ENCODE measurements around the gene OR2H2. TPM values are rescaled to one million over a fixed set of nuclear protein-coding genes. Genes with fewer than 3 reads are reported as not detected.

Gene OR2H2
- total and polyA plus RNA-seq, 8 donors = 0.10 to 0.30 (median 0.14) TPM; not detected in 2

DNA sequence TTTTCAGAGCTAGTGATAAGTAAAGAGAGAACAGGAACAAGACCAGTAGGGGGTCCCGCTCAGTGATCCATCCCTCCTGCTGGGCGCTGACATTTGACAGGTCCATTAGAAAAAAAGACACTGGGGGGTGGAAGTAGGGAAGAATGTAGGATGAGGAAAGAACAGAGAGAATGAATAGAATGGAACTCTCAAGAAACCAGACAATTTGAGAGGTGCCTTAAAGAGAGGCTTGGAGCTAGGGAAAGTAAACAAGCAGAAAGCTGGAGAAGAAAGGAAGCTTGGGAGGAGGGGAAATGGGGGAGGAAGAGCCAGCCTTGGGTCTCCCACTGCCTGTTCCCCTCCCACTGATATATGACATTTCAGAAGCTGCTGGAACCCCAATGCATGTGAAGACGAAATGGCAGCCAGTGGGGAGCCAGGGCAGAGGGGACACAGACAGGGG is 39.6 kb downstream of the OR2H2 start:
- TF ChIP-seq, protein P1, sequence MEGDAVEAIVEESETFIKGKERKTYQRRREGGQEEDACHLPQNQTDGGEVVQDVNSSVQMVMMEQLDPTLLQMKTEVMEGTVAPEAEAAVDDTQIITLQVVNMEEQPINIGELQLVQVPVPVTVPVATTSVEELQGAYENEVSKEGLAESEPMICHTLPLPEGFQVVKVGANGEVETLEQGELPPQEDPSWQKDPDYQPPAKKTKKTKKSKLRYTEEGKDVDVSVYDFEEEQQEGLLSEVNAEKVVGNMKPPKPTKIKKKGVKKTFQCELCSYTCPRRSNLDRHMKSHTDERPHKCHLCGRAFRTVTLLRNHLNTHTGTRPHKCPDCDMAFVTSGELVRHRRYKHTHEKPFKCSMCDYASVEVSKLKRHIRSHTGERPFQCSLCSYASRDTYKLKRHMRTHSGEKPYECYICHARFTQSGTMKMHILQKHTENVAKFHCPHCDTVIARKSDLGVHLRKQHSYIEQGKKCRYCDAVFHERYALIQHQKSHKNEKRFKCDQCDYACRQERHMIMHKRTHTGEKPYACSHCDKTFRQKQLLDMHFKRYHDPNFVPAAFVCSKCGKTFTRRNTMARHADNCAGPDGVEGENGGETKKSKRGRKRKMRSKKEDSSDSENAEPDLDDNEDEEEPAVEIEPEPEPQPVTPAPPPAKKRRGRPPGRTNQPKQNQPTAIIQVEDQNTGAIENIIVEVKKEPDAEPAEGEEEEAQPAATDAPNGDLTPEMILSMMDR (IDR thresholded peaks at IDR 0.05) = no peak
- ATAC-seq (no peak), DNase-seq (no peak)
- Histone ChIP-seq H3K27me3 (peaks cover 0 to 5% of the 10 kb centered on the region in 2 donors), H3K36me3 (peaks cover 0 to 15% of the 10 kb centered on the region in 2 donors), H3K9me3 (no peaks in the 10 kb centered on the region), H3K4me1 (peaks cover 6 to 38% of the 10 kb centered on the region in 2 donors), H3K4me3 (no peak overlapping the region), H3K27ac (peak overlapping the region in 1 of 2 donors; percentile 57)
- intact Hi-C loops (cut with DNase I) = no loop called here

DNA sequence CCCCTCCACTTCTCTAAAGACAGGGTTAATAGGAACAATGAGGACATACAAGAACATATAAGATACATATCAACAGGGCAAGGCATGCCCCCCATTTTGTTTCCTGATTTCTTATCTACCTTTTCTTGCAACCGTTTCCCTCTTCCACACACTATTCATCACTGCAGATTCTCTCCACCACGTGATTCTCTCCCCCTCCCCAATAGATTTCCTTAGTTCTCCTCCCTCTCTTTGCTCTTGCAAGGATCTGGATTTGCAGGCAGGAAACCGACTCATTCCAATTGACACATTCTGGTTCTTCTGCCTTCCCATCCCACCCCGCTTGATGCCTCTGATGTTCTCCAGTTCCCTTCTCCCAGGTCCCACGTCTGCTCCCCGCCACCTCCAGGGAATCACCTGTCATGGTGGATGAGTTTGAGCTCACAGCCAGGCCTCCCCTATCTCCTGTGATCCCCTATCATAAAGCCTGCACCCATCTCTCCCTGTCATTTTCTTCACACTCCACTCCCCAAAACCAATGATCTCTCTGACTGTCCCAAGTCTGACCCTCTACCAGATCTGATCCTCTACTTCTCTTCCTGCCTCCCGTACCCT is 40.5 kb downstream of the OR2H2 start:
- TF ChIP-seq, protein P1 (IDR thresholded peaks at IDR 0.05) = no peak
- Histone ChIP-seq H3K27me3 (peaks cover 0 to 10% of the 10 kb centered on the region in 2 donors), H3K4me3 (no peak overlapping the region), H3K27ac (peak overlapping the region in 1 of 2 donors; percentile 57), H3K36me3 (peaks cover 0 to 15% of the 10 kb centered on the region in 2 donors), H3K4me1 (peaks cover 6 to 40% of the 10 kb centered on the region in 2 donors), H3K9me3 (no peaks in the 10 kb centered on the region)
- ATAC-seq = no peak
- intact Hi-C loops (cut with DNase I) = no loop called here
- no peak for DNase-seq

DNA sequence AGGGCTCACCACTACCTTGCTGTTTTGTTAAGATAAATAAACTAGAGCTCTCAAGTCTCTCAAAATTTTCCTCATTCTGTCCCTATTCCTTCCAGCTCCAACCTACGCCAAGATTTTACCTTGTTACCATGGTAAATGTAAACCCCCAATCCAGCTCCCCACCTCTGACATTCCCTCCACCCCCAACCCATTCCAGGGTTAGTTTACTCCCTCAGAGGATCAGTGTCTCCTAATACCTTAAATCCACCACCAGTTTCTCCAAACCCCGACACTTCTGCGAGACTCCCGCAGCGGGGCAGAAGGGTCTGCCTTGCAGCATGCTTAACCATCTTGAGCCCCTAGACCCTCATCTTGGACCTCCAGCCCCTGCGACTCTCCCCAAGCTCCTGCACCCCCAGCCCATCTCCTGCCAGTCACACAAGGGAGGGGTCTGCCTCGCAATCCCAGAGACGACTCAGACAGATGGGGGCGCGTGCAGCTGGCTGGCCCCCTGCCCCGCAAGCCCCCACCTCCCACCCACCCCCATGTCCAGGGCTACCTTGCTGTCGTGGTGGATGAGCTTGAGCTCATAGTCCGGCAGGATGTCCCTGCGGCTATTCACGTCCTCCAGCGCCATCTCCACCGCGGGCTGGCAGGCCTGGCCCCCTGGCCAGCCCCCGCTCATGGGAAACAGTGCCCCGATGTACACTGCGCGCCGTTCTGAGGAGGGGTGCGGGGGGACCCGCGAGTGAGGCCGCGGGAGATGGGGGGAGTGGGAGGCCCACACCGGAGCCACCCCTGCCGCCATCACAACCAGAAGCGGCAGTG is 42.2 kb downstream of the OR2H2 start:
- intact Hi-C loops (cut with DNase I) = no loop called here
- H3K4me1 ChIP-seq = peaks cover 6 to 54% of the 10 kb centered on the region in 2 donors
- ATAC-seq = no peak
- TF ChIP-seq, protein P1 (IDR thresholded peaks at IDR 0.05) = no peak
- H3K9me3 ChIP-seq = no peaks in the 10 kb centered on the region
- peak overlapping the region; percentile 45 to 59 for H3K4me3 ChIP-seq
- peak overlapping the region in 1 of 2 donors; percentile 71 for H3K27ac ChIP-seq
- H3K36me3 ChIP-seq = peaks cover 0 to 3% of the 10 kb centered on the region in 2 donors
- H3K27me3 ChIP-seq = peaks cover 0 to 20% of the 10 kb centered on the region in 2 donors
- peak in 1 of 4 donors; percentile 78 for DNase-seq

DNA sequence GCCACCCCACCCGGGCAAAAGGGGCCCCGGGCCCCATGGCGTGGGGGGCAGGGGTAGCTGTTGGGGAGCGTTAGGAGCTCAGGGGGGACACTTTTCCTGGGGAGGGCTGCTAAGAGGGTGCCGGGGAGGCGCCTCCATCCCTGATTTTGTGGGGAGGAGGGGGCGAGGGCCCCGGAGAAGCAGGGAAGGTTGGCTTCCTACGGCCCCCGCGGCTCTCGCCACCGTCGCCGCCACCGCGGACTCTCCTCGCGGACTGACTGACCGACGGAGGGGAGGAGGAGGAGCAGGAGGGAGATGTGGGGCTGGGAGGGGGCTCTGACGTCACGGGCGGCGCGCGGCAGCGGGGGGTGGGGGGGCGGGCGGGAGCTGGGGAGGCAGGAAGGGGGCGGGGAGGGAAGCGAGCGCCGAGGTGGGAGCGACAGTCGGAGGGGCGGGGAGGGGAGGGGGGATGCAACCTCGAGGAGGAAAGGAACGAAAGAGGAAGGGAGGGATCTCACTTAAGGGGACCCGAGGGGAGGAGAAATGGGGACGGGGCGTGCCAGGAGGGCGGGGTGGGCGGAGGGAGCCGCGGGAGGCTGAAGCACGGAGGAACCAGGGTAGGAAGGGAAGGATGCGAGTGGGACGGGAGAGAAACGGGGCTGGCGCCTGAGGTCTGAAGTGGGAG is 43.0 kb downstream of the OR2H2 start:
- H3K4me1 ChIP-seq = peaks cover 6 to 56% of the 10 kb centered on the region in 2 donors
- peak overlapping the region; percentile 45 to 59 for H3K4me3 ChIP-seq
- DNase-seq = peak; percentile 72 to 92 (median 84)
- peak overlapping the region; percentile 41 to 71 for H3K27ac ChIP-seq
- H3K27me3 ChIP-seq = peaks cover 0 to 25% of the 10 kb centered on the region in 2 donors
- peak; percentile 47 for ATAC-seq
- TF ChIP-seq, protein P1 (IDR thresholded peaks at IDR 0.05) = no peak
- intact Hi-C loops (cut with DNase I) = no loop called here
- H3K36me3 ChIP-seq = no peaks in the 10 kb centered on the region
- H3K9me3 ChIP-seq = no peaks in the 10 kb centered on the region
